GM13976 (cell line): Measurements from ENCODE around the gene PLD5.
"Not testable (repeated sequence)": the region's sequence is repeated elsewhere in the genome, so short reads cannot be mapped to it uniquely, and the experiment has no call there.

ENCODE experiments used
- DNase-seq: peaks from one replicate; pipeline ENCODE4 v3.0.0; 2012; ENCODE audit warnings: low spot score
- CTCF ChIP-seq: IDR thresholded peaks from 2 replicates; pipeline ENCODE4 v1.5.1; 2012; ENCODE audit warnings: borderline replicate concordance, mild to moderate bottlenecking; ENCODE audit not compliant: insufficient read depth; ENCODE audit errors: extremely low read depth, missing control alignments, control extremely low read depth
- in situ Hi-C: fragments of 300-500 bp; cut with MboI; formaldehyde crosslinking; loops from one replicate; pipeline ENCODE4 v1.12.0; 2022; ENCODE audit warnings: low sequenced_read_pairs, mixed read lengths, inconsistent platforms; ENCODE audit not compliant: unreplicated experiment

Gene PLD5

GRCh38 chr1:242187171-242187570, 337.3 kb downstream of the PLD5 start:
- in situ Hi-C loops = no loop called here
- DNase-seq = no peak
- TF ChIP-seq CTCF = no peak

GRCh38 chr1:242185731-242186130, 338.8 kb downstream of the PLD5 start:
- DNase-seq = no peak
- in situ Hi-C loops = no loop called here
- no peak for TF ChIP-seq CTCF

GRCh38 chr1:242184955-242185354, 339.5 kb downstream of the PLD5 start:
- no peak for DNase-seq
- TF ChIP-seq CTCF = no peak
- in situ Hi-C loops = no loop called here

- in situ Hi-C loops, DNase-seq: not testable (repeated sequence)
Observed at GRCh38 chr1:242179767-242180166, 344.7 kb downstream of the PLD5 start.

GRCh38 chr1:242178924-242179708, 345.4 kb downstream of the PLD5 start:
- no peak for TF ChIP-seq CTCF
- no peak for DNase-seq
- in situ Hi-C loops = no loop called here

GRCh38 chr1:242178436-242178835, 346.1 kb downstream of the PLD5 start:
- TF ChIP-seq CTCF = no peak
- in situ Hi-C loops = no loop called here
- no peak for DNase-seq

GRCh38 chr1:242162140-242162539, 362.4 kb downstream of the PLD5 start:
- DNase-seq = no peak
- in situ Hi-C loops = no loop called here
- no peak for TF ChIP-seq CTCF
